ENCODE results near the gene TARS2.

TARS2 gene

GRCh38 chr1:150512846-150513245, 25.6 kb downstream of the TARS2 start:
- H3K4me3 ChIP-seq (ENCODE audit: control insufficient read depth, low read depth, low read length) = no peak overlapping the region
- no peak for DNase-seq (ENCODE audit: low read depth)
- no peak for TF ChIP-seq CTCF (IDR thresholded peaks at IDR 0.05; ENCODE audit: control insufficient read depth, insufficient read depth, low read depth, low read length, missing control alignments)

- no peak for TF ChIP-seq CTCF (IDR thresholded peaks at IDR 0.05; ENCODE audit: control insufficient read depth, insufficient read depth, low read depth, low read length, missing control alignments)
- DNase-seq (ENCODE audit: low read depth) = no peak
- H3K4me3 ChIP-seq (ENCODE audit: control insufficient read depth, low read depth, low read length) = no peak overlapping the region
Measured at GRCh38 chr1:150513351-150513791, 26.2 kb downstream of the TARS2 start.

GRCh38 chr1:150514260-150514659, 27.0 kb downstream of the TARS2 start:
- no peak overlapping the region for H3K4me3 ChIP-seq (ENCODE audit: control insufficient read depth, low read depth, low read length)
- DNase-seq (ENCODE audit: low read depth) = no peak
- TF ChIP-seq CTCF (IDR thresholded peaks at IDR 0.05; ENCODE audit: control insufficient read depth, insufficient read depth, low read depth, low read length, missing control alignments) = no peak

- DNase-seq (ENCODE audit: low read depth) = no peak
- peak overlapping the region; percentile 74 for H3K4me3 ChIP-seq (ENCODE audit: control insufficient read depth, low read depth, low read length)
- no peak for TF ChIP-seq CTCF (IDR thresholded peaks at IDR 0.05; ENCODE audit: control insufficient read depth, insufficient read depth, low read depth, low read length, missing control alignments)
Measured at GRCh38 chr1:150514913-150515327, 27.7 kb downstream of the TARS2 start.

GRCh38 chr1:150515328-150516049, 28.3 kb downstream of the TARS2 start, which contains the start of gene FALEC:
FALEC (plus strand) TSS chr1:150515752.
- H3K4me3 ChIP-seq (ENCODE audit: control insufficient read depth, low read depth, low read length) = peak within 1 kb of the TSS; percentile 74
- DNase-seq (ENCODE audit: low read depth) = peak; percentile 76
- TF ChIP-seq CTCF (IDR thresholded peaks at IDR 0.05; ENCODE audit: control insufficient read depth, insufficient read depth, low read depth, low read length, missing control alignments) = no peak

GRCh38 chr1:150516050-150516591, 28.9 kb downstream of the TARS2 start:
- H3K4me3 ChIP-seq (ENCODE audit: control insufficient read depth, low read depth, low read length) = peak overlapping the region; percentile 74
- DNase-seq (ENCODE audit: low read depth) = no peak
- peak; percentile 12 for TF ChIP-seq CTCF (IDR thresholded peaks at IDR 0.05; ENCODE audit: control insufficient read depth, insufficient read depth, low read depth, low read length, missing control alignments)
